DND-41 (cell line): Measurements from ENCODE around the gene AGR3.

ENCODE experiments used
- EZH2 ChIP-seq: IDR thresholded peaks from 3 replicates; pipeline ENCODE4 v1.6.1; 2012; ENCODE audit warnings: borderline replicate concordance, low read depth, mild to moderate bottlenecking, moderate library complexity, low read length, inconsistent platforms; ENCODE audit not compliant: severe bottlenecking
- TF ChIP-seq, protein P1 (sequence below): IDR thresholded peaks from 2 replicates; pipeline ENCODE4 v1.5.1; 2012; ENCODE audit warnings: borderline replicate concordance, low read length, moderate library complexity, mild to moderate bottlenecking; ENCODE audit not compliant: poor library complexity, severe bottlenecking; ENCODE audit errors: extremely low read depth

DNA sequence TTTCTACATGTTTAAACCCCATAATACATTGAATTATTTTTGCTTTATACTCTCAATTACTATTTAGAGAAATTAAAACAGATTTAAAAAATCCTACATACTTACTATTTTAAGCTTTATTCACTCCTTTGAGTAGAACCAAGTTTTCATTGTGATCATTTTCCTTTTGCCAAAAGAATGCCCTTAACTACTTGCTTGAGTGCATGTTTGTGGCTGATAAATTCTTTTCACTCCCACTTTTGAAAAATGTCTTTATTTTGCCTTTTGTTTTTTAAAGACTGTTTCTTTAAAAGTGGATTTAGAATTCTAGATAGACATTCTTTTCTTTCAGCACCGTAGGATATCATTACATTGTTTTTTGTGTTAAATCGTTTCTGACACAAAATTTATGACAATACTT is 22.3 kb upstream of the AGR3 start:
- TF ChIP-seq, protein P1, sequence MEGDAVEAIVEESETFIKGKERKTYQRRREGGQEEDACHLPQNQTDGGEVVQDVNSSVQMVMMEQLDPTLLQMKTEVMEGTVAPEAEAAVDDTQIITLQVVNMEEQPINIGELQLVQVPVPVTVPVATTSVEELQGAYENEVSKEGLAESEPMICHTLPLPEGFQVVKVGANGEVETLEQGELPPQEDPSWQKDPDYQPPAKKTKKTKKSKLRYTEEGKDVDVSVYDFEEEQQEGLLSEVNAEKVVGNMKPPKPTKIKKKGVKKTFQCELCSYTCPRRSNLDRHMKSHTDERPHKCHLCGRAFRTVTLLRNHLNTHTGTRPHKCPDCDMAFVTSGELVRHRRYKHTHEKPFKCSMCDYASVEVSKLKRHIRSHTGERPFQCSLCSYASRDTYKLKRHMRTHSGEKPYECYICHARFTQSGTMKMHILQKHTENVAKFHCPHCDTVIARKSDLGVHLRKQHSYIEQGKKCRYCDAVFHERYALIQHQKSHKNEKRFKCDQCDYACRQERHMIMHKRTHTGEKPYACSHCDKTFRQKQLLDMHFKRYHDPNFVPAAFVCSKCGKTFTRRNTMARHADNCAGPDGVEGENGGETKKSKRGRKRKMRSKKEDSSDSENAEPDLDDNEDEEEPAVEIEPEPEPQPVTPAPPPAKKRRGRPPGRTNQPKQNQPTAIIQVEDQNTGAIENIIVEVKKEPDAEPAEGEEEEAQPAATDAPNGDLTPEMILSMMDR: no peak
- TF ChIP-seq EZH2: no peak
